ENCODE measurements around the gene NMRK2.
"Not testable (repeated sequence)": the region's sequence is repeated elsewhere in the genome, so short reads cannot be mapped to it uniquely, and the experiment has no call there.

The NMRK2 gene, protein sequence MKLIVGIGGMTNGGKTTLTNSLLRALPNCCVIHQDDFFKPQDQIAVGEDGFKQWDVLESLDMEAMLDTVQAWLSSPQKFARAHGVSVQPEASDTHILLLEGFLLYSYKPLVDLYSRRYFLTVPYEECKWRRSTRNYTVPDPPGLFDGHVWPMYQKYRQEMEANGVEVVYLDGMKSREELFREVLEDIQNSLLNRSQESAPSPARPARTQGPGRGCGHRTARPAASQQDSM

GRCh38 chr19:3932931-3933810, at the start of gene NMRK2:
NMRK2 (plus strand) TSS chr19:3933069; CDS start chr19:3933672, 603 bp downstream.
- no peak within 1 kb of the TSS for H3K4me3 ChIP-seq (ENCODE audit: low read depth, low read length)
- TF ChIP-seq, protein P1, sequence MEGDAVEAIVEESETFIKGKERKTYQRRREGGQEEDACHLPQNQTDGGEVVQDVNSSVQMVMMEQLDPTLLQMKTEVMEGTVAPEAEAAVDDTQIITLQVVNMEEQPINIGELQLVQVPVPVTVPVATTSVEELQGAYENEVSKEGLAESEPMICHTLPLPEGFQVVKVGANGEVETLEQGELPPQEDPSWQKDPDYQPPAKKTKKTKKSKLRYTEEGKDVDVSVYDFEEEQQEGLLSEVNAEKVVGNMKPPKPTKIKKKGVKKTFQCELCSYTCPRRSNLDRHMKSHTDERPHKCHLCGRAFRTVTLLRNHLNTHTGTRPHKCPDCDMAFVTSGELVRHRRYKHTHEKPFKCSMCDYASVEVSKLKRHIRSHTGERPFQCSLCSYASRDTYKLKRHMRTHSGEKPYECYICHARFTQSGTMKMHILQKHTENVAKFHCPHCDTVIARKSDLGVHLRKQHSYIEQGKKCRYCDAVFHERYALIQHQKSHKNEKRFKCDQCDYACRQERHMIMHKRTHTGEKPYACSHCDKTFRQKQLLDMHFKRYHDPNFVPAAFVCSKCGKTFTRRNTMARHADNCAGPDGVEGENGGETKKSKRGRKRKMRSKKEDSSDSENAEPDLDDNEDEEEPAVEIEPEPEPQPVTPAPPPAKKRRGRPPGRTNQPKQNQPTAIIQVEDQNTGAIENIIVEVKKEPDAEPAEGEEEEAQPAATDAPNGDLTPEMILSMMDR (IDR thresholded peaks at IDR 0.05; ENCODE audit: borderline replicate concordance, insufficient read depth, low read depth, low read length) = no peak

- TF ChIP-seq, protein P1 (IDR thresholded peaks at IDR 0.05; ENCODE audit: borderline replicate concordance, insufficient read depth, low read depth, low read length) = no peak
- H3K4me3 ChIP-seq (ENCODE audit: low read depth, low read length) = no peak overlapping the region
Measured at GRCh38 chr19:3890591-3890990, 42.3 kb upstream of the NMRK2 start.

- TF ChIP-seq, protein P1 (IDR thresholded peaks at IDR 0.05; ENCODE audit: borderline replicate concordance, insufficient read depth, low read depth, low read length) = no peak
- no peak overlapping the region for H3K4me3 ChIP-seq (ENCODE audit: low read depth, low read length)
Measured at GRCh38 chr19:3893509-3894179, 39.2 kb upstream of the NMRK2 start.

- not testable (repeated sequence) for H3K4me3 ChIP-seq (ENCODE audit: low read depth, low read length)
Measured at GRCh38 chr19:3894959-3895358, 37.9 kb upstream of the NMRK2 start.

- TF ChIP-seq, protein P1 (IDR thresholded peaks at IDR 0.05; ENCODE audit: borderline replicate concordance, insufficient read depth, low read depth, low read length) = no peak
- H3K4me3 ChIP-seq (ENCODE audit: low read depth, low read length) = no peak overlapping the region
Measured at GRCh38 chr19:3895788-3896187, 37.1 kb upstream of the NMRK2 start.

DNA sequence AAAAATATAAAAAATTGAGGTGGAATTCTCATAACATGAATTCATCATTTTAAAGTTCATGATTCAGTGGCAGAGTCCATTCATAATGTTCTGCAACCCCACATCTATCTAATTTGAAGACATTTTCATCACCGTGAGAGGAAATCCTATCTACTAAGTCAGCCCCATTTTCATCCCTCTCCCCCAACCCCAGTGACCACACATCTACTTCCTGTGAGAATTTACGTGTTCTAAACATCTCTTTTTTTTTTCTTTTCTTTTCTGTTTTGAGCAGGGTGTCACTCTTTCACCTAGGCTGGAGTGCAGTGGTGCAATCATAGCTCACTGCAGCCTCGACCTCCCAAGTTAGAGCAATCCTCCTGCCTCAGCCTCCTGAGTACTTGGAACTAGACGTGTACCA, 34.9 kb upstream of the NMRK2 start:
- H3K4me3 ChIP-seq (ENCODE audit: low read depth, low read length) = no peak overlapping the region
- TF ChIP-seq, protein P1 (IDR thresholded peaks at IDR 0.05; ENCODE audit: borderline replicate concordance, insufficient read depth, low read depth, low read length) = no peak

GRCh38 chr19:3898426-3898825, 34.4 kb upstream of the NMRK2 start:
- TF ChIP-seq, protein P1 (IDR thresholded peaks at IDR 0.05; ENCODE audit: borderline replicate concordance, insufficient read depth, low read depth, low read length) = no peak

More at GRCh38 chr19:3898426-3898825, 34.4 kb upstream of the NMRK2 start:
- no peak overlapping the region for H3K4me3 ChIP-seq (ENCODE audit: low read depth, low read length)

All from GM12875 (cell line).